ENCODE data around the gene PPP2R2C. TPM values are rescaled to one million over a fixed set of nuclear protein-coding genes. Genes with fewer than 3 reads are reported as not detected.
A peak's percentile ranks its signal among the peaks of the same experiment; 100 is the strongest.

PPP2R2C gene
- polyA plus RNA-seq, 3 donors = 0.36 to 0.51 (median 0.41) TPM

- no peak for DNase-seq
These were observed 67.6 kb downstream of the PPP2R2C start for GRCh38 chr4:6404611-6405396.

- no peak for DNase-seq
These were observed 69.1 kb downstream of the PPP2R2C start for GRCh38 chr4:6403400-6403685.

GRCh38 chr4:6402566-6403399, 69.6 kb downstream of the PPP2R2C start:
- DNase-seq = no peak

GRCh38 chr4:6401797-6402196, 70.6 kb downstream of the PPP2R2C start:
- DNase-seq = no peak

- DNase-seq = no peak
These were observed 75.6 kb downstream of the PPP2R2C start for GRCh38 chr4:6396696-6397236.

GRCh38 chr4:6395466-6396228, 76.8 kb downstream of the PPP2R2C start:
- no peak for DNase-seq

- no peak for DNase-seq
These were observed 77.7 kb downstream of the PPP2R2C start for GRCh38 chr4:6394671-6395081.

- DNase-seq = no peak
These were observed 78.6 kb downstream of the PPP2R2C start for GRCh38 chr4:6393544-6394475.

GRCh38 chr4:6393066-6393465, 79.3 kb downstream of the PPP2R2C start:
- no peak for DNase-seq

- DNase-seq = no peak
These were observed 80.0 kb downstream of the PPP2R2C start for GRCh38 chr4:6392407-6392806.

- DNase-seq = no peak
These were observed 80.6 kb downstream of the PPP2R2C start for GRCh38 chr4:6391852-6392188.

- DNase-seq = no peak
These were observed 81.1 kb downstream of the PPP2R2C start for GRCh38 chr4:6391186-6391851.

- DNase-seq = peak; percentile 35
These were observed 82.1 kb downstream of the PPP2R2C start for GRCh38 chr4:6390356-6390755.

- DNase-seq = no peak
These were observed 83.1 kb downstream of the PPP2R2C start for GRCh38 chr4:6389142-6389825.

- no peak for DNase-seq
These were observed 83.7 kb downstream of the PPP2R2C start for GRCh38 chr4:6388713-6389112.

- no peak for DNase-seq
These were observed 84.5 kb downstream of the PPP2R2C start for GRCh38 chr4:6387946-6388345.

- peak; percentile 61 for DNase-seq
These were observed 86.3 kb downstream of the PPP2R2C start for GRCh38 chr4:6386091-6386490.

- no peak for DNase-seq
These were observed 87.1 kb downstream of the PPP2R2C start for GRCh38 chr4:6385288-6385687.

GRCh38 chr4:6384541-6384940, 87.9 kb downstream of the PPP2R2C start:
- no peak for DNase-seq

GRCh38 chr4:6383929-6384328, 88.5 kb downstream of the PPP2R2C start:
- DNase-seq = no peak
